Lower leg skin (tissue), 3 donors: Measurements from ENCODE around the gene ANGPT4.

Experiments used
- CTCF ChIP-seq, 3 donors: fragments of 450-650 bp; IDR thresholded peaks; one replicate each; pipeline ENCODE4 v1.5.1; 2016; ENCODE audit warnings: antibody characterized with exemption in 3 of 3, mild to moderate bottlenecking in 3 of 3, moderate library complexity in 2 of 3
- POLR2A ChIP-seq, 2 donors: fragments of 450-650 bp; IDR thresholded peaks; one replicate each; pipeline ENCODE4 v1.6.1; 2016 to 2017; ENCODE audit warnings: antibody characterized with exemption in 2 of 2, mild to moderate bottlenecking in 1 of 2, moderate library complexity in 1 of 2

- TF ChIP-seq CTCF (IDR thresholded peaks at IDR 0.05) (peak in 1 of 3 donors; percentile 74), POLR2A (IDR thresholded peaks at IDR 0.05) (no peak)
These were observed 40.3 kb upstream of the ANGPT4 start for GRCh38 chr20:956330-956951.
